HG03066 (cell line): ENCODE data around the gene UROS.

ENCODE experiments used
- ATAC-seq: cut with Tn5 transposase; IDR thresholded peaks from one replicate; pipeline ENCODE4 v1.9.1; 2021; ENCODE audit warnings: low read depth; ENCODE audit not compliant: unreplicated experiment

Gene UROS

DNA sequence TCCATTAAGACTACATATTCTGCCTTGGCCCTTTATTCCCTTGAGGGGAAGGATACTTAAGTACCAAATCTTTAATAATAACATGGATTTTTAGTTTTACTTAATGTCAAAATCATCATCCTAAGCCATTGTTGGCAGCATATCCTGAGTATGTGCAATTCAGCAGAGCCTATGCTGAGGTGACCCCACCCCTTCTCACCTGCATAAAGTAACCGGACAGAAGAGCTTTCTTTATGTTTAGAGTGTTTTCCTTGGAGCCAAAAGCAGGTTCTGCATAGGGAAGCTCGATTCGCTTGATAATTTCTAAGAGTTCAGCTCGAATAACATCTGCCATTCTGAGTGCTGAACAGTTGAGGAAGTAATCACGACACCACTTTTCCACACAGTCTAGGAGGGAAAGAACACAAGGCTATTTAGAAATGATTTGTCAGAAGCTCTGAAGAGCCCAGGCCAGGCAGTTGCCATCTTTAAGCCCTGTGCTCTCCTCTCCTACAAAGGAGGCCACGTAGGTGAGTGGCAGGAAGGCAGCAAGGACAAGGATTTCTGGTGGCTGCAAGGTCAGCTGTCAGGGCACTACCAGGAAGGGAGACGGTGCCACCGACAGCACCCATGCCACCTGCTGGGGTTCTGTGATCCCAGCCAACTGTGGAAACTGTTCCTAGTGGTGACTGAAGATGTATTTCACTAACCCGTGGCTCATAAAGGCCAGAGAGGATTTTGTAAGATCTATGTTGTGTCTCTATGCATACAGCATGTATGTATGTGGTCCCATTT lies 15.9 kb upstream of the UROS start:
- no peak for ATAC-seq

DNA sequence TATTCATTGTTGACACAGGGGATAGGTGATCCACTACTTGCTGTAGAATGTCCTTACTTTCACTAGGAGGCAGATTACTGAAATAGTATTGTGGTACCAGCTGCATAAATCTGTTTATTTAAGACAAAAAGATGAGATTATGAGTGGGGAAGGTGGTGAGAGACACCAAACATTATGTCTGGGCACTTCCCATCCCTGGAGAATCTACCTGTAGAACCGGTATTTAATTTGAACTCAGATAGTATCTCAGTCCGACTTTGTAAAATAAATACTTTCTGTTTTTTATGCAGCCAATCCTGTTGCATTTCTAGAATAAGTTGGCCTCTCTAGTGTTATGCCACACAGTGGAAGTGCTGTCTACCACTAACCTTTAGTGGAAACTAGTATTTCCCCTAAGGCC lies 13.7 kb upstream of the UROS start:
- ATAC-seq, result no peak

DNA sequence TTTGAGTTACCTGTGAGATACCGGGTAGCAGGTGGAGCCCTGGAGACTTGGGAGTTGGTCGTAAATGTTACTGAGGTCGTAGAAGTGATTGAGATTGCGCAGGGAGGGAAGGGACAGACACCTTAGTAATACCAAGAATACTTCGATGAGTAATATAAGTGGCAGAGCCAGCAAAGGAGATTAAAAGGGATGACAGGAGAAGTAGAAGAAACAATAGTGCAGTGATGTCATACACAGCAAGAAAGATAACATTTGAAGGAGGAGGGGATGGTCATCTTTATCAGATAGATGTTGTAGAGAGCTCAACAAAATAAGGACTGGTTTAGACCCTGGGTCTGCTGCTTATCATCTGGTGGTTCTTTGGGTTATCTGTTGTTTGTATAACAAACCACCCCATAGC lies 5.3 kb upstream of the UROS start:
- ATAC-seq, result no peak

DNA sequence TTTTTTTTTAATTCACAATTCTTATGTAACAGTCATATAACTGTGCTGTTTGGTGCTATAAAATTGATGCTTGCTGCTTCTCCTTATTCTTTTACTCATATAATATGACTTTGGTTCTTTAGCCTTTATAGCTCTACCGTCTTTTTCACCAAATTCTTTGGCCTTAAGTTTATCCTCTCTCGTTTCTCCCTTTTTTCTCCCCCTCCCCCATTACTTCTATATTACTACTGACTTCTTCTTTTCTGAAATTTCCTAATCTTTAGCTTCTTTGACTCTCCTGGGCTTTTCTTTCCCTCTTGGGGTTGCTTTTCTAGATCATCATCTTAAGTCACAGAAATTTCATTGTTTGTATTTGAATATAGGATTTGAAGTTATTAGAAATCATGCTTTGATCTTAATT lies 4.1 kb upstream of the UROS start:
- ATAC-seq, result no peak

DNA sequence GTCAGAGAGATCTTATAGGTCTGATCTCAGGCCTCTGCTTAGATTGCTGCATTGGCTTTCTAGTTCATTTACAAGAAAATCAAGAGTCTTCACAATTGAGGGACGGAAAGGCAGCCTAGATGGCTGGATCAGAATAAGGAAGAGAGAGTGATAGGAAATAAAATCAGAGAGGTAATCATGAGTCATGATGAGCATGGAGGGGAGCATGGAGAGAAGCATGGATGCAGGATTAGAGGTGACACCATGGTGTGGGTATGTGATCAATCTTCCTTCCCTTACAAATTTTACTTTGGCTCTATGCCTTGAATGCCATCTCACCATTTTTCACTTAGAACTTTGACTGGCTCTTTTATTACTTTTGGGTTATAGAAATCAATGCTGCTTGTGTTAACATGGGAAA lies 1.7 kb upstream of the UROS start:
- no peak for ATAC-seq

DNA sequence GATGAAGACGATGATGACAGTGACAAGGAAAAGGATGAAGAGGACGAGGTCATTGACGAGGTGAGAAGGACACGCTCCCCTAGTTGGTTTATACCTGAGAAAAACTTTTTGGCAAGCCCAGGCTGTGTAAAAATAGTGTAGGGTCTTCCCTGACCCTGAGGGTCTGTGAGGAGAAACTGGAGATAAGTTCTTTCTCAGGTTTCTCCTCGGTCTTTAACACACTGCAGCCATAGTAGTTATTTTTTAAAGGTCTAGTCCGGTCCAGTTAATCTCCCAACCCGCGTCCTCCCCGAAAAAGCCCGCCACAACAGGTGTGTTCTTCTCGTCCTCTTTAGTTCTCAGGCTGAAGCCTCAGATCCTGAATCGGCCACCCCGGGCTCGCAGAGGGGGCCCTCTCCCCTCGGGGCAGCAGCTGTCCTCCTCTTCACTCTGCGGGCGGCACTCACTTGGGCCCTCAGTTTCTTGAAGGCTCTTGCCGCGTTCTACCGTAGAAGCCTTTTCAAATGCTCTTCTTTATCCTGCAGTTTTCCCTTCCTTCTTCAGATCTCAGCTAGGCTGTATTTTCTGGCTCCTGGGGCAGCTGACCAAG lies 699 bp upstream of the UROS start:
- no peak for ATAC-seq

DNA sequence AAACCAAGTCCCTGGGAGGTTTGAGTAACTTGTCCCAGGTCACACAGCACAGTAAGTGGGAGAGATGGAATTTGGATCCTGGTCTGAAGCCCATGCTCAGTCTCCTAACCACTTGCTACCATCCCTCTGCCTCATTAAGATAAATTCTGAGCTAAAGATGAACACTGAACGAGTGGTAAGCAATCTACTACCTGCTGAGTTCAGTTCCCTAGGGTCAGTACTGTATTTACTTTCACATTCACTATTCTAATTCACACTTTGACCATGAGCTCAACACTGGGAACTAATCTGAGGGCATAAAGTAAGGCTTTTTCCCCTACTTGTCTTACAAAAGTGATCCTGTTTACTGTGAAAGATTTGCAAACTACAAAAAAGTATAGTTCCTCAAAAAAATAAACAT lies 2.4 kb downstream of the UROS start:
- peak; percentile 45 for ATAC-seq

DNA sequence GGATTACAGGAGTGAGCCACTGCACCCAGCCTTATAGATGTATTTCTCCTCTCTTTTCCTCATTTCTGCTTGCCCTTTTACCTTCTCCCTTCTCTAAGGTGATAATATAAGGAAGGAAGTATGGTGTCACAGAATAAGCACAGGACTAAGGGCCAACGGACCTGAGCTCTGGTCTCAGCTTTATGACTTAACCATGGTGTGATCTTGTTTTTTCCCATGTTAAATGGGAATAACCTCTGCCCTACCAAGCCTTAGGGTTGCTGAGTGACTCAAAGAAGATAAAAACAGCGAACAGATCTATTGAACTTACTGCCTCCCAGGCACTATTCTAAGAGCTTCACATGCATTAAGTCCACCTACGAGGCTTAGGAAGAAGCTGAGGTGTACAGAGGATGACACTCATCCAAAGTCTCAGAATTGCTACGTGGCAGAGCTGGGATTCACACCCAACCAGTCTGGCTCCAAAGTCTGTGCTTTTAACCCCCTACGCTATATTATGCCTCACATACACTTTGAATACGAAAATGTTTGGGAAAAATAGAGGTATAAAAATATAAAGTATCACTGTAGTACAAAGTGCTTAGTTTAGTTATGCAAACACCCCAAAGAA lies 5.6 kb downstream of the UROS start:
- no peak for ATAC-seq

DNA sequence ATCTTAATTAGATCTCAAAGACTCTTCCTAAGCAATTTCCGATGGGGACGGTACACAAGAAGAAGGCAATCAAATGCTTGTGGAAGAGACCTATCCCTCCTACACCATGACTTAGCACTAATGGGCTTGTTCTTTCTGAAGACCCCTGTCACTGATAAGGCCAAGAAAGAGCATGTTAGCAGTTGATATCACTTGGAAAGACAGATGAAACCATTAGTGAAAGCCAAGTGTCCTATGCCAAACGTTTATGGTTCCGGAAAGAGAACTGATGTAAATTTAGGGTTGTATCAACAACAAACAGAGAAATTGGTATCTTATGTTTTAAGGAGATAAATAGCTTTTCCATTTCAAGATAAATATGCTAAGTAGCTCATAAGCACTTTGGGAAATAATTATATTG lies 6.5 kb downstream of the UROS start:
- no peak for ATAC-seq

DNA sequence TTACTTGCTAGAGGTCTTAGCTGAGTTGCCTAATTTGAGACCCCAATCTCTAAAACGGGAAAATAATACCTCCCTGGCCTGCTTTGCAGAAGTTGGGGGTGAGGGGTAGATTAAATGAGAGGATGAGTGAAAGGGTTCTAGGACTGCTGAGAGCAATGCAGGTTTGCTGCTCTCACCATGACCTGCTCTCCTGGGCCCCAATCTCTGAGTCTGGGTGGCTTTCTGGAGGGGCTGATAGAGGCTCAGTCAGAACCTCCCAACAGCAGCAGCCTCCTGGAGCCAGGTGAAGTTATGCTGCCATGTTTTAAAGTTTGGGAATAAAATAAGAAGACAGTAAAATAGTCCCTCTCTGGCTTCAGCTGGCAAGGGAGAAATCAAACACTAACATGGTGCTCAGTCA lies 7.3 kb downstream of the UROS start:
- no peak for ATAC-seq

DNA sequence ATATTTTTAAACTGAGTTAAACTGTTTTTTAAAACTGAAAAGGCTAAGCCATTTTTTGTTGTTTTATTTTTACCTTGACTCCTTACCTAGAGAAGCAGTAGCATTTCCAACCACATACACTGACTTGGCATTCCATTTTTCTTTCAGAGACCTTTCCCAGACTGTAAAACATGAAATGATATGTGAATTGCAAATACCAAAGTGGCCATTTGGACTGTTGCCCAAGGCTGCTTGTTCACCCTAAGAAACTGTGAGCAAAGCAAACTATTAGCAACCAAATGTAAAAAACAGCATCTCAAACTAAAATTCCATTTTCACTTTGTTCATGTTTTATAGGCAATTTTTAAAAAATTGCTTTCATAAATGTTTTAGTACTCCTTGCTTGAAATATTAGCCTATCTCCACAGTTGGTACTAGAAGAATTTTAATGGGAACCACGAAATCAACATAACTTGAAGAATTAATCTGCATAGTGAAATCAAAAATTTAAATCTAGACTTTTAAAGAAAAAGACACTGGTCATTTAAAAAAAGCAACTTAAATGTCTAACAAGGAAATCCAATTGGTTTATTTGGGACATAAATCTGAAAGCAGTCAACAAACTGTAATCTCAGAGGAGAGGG lies 10.8 kb downstream of the UROS start:
- ATAC-seq, result no peak

DNA sequence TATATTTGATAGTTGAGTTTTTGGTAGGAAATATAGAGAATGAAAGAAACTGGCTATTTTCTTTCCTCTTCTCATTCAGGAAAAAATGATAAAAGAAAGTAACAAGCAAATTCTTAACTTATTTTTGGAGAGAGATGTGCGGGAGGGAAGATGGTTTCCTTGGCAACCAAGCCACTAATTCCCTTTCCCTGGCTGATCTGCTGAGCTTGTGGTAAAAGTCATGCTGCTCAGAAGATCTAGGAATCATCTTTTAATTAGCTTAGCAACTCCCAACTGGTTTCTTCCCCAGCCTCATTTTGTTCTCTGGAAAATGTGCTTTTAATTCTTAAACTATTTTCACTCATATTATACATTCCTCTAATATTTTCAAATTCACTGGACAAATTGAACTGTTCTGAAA lies 11.8 kb downstream of the UROS start:
- ATAC-seq, result no peak

DNA sequence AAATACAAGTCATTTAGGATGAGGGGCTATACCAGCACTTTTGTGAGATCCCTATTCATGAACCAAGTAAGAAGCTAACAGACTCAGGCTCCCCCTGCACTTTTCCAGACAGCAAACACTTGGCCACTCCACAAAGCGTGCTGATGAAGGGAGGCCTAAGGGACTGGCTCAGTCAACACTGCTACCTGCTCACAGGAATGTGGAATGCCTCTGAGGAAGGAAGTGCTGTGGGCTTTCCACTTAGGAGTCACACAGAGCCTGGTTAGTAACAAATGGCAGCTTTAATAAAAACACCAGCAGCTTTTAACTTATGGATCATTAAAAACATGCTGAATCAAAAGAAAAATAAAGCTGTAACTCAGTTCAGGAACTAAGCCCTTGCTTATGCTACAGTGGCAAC lies 15.0 kb downstream of the UROS start:
- no peak for ATAC-seq

DNA sequence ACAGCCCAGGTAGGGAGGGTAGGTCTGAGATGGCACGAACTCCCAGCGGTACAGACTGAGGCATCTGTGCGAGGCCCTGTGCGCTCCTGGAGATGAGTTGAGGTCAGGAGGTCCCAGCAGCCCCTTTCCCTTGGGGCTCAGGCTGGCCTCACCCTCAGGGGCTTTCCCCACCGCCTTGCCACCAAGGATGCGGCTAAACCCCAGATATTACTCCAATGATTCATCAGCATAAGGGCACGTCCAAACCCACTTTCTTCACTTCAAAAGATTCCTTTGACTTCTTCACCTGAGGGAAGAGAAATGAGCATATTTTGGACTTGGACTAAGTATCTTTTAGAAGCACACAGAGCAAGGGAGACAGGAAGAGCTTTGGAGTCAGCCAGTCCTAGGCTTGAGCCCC lies 20.3 kb downstream of the UROS start:
- ATAC-seq, result no peak

DNA sequence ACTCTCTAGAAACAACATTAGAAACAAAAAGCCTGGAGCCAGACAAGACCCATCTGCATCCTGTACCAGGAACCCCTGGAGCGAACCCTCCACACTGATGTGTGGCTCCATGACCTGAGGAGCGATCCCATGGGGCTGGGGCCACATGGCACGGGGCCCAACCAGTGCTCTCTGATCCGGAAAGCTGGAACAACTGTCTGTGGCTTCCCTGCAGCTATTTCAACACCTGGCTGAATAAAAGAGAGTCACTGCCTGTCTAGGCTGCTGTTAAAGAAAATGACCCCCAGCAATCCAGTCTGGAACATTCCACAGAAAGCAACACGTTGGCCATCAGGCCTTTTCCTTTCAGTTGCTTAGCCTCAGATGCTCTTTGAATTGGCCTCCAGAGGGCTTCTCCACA lies 20.9 kb downstream of the UROS start:
- ATAC-seq, result no peak

DNA sequence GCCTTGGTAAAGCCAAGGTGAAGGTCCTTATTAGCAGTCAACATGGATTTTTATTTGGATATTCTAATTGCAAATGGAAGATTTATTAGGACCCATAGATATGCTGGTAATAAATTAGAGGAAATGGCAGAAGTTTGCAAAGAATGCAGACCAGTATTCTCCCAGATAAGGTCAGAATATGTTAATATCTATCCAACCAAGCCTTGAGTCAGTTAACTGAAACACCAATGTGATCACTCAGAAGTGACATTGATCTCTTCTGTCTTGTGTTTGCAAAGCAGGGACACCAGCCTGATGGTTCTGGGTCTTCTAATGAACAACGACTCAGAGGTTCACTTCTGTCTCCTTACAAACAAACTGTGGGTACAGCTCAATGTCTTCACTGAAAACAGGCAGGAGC lies 21.5 kb downstream of the UROS start:
- no peak for ATAC-seq

DNA sequence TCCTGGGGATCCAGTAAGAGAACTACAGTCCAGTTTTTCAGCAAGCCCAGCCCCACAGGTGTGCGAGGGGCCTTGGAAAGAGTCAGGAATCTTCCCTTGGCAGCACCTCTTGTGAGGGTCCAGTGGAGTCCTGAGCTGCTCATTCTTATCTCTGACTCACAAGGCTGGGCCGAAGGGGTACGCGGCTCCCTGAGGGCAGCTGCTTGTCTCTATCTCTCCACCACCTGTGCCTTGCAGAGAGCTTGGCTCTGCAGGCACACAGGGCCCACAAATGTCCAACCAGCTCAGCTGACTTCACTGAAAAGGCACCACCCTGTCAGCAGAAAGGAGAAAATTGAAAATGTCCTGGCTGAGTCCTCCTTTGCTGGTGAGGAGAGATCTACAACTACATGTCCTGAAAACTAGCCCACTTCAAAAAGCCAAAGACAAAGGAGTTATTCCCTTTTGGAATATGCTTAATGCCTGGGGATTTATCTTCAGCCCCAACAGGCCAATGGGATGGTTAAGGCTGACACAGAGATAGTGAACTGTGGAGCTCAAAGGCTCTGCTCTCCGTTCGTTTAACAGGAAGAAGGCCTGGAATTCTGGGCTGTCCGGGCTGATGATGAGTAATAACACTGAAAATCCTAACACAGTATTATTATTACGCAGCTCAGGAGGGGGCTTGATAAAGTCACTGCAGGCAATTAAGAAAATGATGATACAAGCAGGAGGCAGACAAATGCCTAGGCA lies 23.4 kb downstream of the UROS start:
- ATAC-seq, result no peak

DNA sequence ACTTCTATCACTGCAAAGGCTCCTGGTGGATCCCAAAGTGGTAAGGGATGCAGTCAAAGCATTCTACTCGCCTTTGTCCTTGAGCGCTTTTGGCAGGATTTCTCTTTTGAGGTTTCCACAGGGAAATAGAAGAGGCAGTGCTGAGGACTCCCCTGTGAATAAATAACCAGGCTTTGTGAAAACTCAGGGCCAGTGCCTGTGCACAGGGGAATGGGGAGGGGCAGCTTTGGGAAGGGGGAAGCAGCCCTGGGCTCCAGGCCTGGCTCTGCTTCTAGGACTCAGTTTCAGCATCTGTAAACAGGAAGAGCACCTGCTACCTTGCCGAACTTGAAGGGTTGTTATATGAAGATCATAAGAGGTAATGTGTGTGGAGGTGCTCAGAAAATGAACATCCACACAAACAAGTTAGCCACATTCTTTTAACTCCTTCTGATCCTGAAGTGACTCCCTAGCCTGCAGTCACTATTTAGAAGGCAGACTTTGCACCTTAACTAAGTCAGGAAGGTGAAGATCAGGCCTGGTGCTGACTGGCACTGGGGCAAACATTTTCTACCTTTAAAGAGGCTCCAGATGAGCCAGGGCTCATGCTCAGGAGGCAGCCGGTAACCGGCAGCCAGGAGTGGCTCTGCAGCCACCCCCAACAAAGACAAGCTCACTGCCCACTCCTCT lies 24.9 kb downstream of the UROS start:
- ATAC-seq, result no peak

DNA sequence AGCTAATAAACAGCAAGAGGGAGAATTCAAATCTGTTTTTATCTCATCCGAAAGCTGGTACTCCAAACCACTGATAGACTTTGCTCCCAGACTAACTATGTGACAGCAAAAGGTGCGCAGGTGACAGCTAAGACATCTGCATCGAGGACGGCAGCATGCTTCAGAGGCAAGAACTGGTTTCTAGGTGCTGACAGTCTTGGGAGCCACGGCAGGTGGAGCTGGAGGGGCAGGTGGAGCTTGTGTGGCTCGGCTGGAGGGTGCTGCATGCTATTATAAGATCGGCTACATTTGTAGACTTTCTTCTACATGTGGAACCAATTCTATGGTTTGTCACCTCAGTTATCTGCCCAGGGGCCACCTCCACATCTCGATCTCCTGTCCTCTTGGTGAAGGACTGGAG lies 25.6 kb downstream of the UROS start:
- no peak for ATAC-seq

DNA sequence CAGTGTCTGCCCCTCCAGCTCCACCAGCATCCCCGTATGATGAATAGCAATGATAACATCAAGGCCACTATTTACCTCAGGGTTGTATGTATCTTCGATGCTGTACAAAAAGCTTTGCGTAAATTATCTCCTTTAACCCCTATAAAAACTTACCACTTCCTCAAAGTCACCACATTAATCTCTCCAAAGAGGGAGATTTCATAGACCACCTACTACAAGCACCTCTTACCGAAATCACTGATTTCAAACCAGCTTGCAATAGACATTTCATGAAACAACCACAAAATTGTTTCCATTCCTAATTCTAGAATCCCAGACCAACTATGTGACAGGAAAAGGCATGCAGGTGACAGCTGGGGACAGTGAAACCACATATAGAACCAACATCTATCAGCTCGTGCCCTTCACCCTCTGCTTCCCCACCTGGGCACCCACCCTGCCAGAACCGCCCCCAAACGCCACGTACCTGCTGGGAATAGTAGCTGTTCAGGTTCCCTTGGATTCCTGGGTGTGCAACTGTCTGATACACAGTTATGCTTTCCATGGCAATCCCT lies 27.3 kb downstream of the UROS start:
- ATAC-seq, result no peak
